ENCODE measurements around the gene THAP5.
A peak's percentile ranks its signal among the peaks of the same experiment; 100 is the strongest.

THAP5 gene

DNA sequence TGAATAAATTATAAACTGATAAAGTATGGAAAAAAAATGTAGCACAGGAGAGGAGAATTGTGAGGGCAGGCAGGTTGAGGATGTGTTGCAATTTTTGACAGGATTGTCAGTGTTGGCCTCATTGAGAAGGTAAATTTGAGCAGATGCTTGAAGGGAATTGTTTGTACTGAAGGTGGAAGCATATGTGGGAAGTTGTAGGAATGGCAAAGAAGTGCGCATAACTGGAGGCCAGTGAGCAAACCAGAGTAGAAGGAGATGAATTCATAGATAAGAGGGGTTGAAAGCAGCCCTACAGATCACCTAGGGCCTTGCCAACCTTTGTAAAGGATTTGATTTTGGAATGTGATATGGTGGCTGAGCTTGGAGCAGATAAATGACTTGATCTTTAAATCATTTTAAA lies 6.6 kb upstream of the THAP5 start:
- peaks cover 71% of the 10 kb centered on the region for H3K36me3 ChIP-seq (ENCODE audit: insufficient read depth, low read length)
- TF ChIP-seq CTCF (IDR thresholded peaks at IDR 0.05; ENCODE audit: low read length) = no peak
- TF ChIP-seq EZH2 (IDR thresholded peaks at IDR 0.05; ENCODE audit: borderline replicate concordance, low read length) = no peak
- no peak overlapping the region for H3K4me3 ChIP-seq (ENCODE audit: low read depth, low read length, poor library complexity, severe bottlenecking)

DNA sequence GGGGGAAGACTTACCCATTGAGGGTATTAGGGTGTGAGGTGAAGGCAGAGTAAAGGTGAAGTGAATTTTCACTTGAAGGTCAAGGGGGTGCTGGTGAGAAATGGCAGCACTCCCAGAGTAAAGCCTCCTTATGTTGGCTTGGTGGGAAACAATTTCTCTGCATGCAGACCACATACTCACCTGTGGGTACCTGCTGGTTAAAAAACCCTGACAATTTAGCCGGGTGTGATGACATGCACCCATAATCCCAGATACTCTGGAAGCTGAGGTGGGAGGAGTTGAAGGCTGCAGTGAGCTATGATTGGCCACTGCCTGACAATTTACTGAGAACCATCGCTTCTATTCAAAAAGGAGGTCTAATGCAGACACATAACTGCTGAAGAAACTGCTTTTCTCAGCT lies 5.7 kb upstream of the THAP5 start:
- H3K36me3 ChIP-seq (ENCODE audit: insufficient read depth, low read length) = peaks cover 71% of the 10 kb centered on the region
- H3K9ac ChIP-seq (ENCODE audit: low read length) = no peak overlapping the region
- no peak overlapping the region for H2AFZ ChIP-seq (ENCODE audit: low read length)
- no peaks in the 10 kb centered on the region for H4K20me1 ChIP-seq (ENCODE audit: insufficient read depth, low read length)
- H3K9me2 ChIP-seq (ENCODE audit: low read depth, low read length) = no peaks in the 10 kb centered on the region
- TF ChIP-seq EZH2 (IDR thresholded peaks at IDR 0.05; ENCODE audit: borderline replicate concordance, low read length) (no peak), CTCF (IDR thresholded peaks at IDR 0.05; ENCODE audit: low read length) (no peak)
- H3F3A ChIP-seq (ENCODE audit: insufficient read depth, low read length) = no peaks in the 10 kb centered on the region
- peaks cover 26% of the 10 kb centered on the region for H3K79me2 ChIP-seq (ENCODE audit: insufficient read depth, low read length)
- H3K27ac ChIP-seq (ENCODE audit: low read depth, low read length, poor library complexity, severe bottlenecking) = no peak overlapping the region
- peaks cover 12% of the 10 kb centered on the region; the same call in 1 of the 2 replicates for H3K9me3 ChIP-seq (ENCODE audit: low read length)
- no peak overlapping the region for H3K4me3 ChIP-seq (ENCODE audit: low read depth, low read length, poor library complexity, severe bottlenecking)
- no peak overlapping the region for H3K4me2 ChIP-seq (ENCODE audit: low read length)
- peaks cover 21% of the 10 kb centered on the region for H3K4me1 ChIP-seq (ENCODE audit: insufficient read depth, low read length, severe bottlenecking)
- no peaks in the 10 kb centered on the region for H3K27me3 ChIP-seq (ENCODE audit: insufficient read depth, low read length)

More for the DNA sequence above, 6.6 kb upstream of the THAP5 start:
- Histone ChIP-seq H3K27me3 (ENCODE audit: insufficient read depth, low read length) (no peaks in the 10 kb centered on the region), H3F3A (ENCODE audit: insufficient read depth, low read length) (no peaks in the 10 kb centered on the region), H2AFZ (ENCODE audit: low read length) (no peak overlapping the region), H3K79me2 (ENCODE audit: insufficient read depth, low read length) (peaks cover 17% of the 10 kb centered on the region), H3K9me2 (ENCODE audit: low read depth, low read length) (no peaks in the 10 kb centered on the region), H3K27ac (ENCODE audit: low read depth, low read length, poor library complexity, severe bottlenecking) (no peak overlapping the region), H3K9me3 (ENCODE audit: low read length) (peaks cover 18% of the 10 kb centered on the region; the same call in 1 of the 2 replicates), H3K4me2 (ENCODE audit: low read length) (no peak overlapping the region), H4K20me1 (ENCODE audit: insufficient read depth, low read length) (no peaks in the 10 kb centered on the region), H3K4me1 (ENCODE audit: insufficient read depth, low read length, severe bottlenecking) (peaks cover 15% of the 10 kb centered on the region), H3K9ac (ENCODE audit: low read length) (no peak overlapping the region)

DNA sequence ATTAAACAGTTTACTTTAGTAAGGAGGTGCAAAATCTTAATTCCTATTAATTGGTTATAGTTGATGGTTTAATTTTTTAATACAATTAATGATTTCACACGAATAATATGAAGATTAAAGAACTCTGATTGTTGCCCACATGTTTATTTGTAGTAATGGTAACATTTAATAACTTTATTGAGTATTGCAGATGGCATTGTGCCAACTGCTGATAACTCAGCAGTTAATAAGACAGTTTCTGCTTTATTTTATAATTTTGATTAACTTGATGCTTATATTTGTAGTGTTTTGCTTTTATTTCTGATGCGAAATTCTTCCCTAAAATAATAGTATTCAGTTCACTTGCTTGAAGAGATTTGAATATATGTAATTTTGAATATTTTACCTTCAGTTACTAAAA lies 3.0 kb upstream of the THAP5 start:
- H3K79me2 ChIP-seq (ENCODE audit: insufficient read depth, low read length) = peaks cover 41% of the 10 kb centered on the region
- no peaks in the 10 kb centered on the region for H3K27me3 ChIP-seq (ENCODE audit: insufficient read depth, low read length)
- no peak overlapping the region for H3K27ac ChIP-seq (ENCODE audit: low read depth, low read length, poor library complexity, severe bottlenecking)
- H3K9me3 ChIP-seq (ENCODE audit: low read length) = no peaks in the 10 kb centered on the region
- H3K9me2 ChIP-seq (ENCODE audit: low read depth, low read length) = no peaks in the 10 kb centered on the region
- no peak overlapping the region for H2AFZ ChIP-seq (ENCODE audit: low read length)
- no peak overlapping the region for H3K4me2 ChIP-seq (ENCODE audit: low read length)
- no peaks in the 10 kb centered on the region for H3F3A ChIP-seq (ENCODE audit: insufficient read depth, low read length)
- no peak overlapping the region for H3K9ac ChIP-seq (ENCODE audit: low read length)
- peaks cover 60% of the 10 kb centered on the region for H3K36me3 ChIP-seq (ENCODE audit: insufficient read depth, low read length)
- H3K4me3 ChIP-seq (ENCODE audit: low read depth, low read length, poor library complexity, severe bottlenecking) = no peak overlapping the region
- peaks cover 38% of the 10 kb centered on the region for H3K4me1 ChIP-seq (ENCODE audit: insufficient read depth, low read length, severe bottlenecking)
- TF ChIP-seq EZH2 (IDR thresholded peaks at IDR 0.05; ENCODE audit: borderline replicate concordance, low read length) = no peak
- H4K20me1 ChIP-seq (ENCODE audit: insufficient read depth, low read length) = no peaks in the 10 kb centered on the region

DNA sequence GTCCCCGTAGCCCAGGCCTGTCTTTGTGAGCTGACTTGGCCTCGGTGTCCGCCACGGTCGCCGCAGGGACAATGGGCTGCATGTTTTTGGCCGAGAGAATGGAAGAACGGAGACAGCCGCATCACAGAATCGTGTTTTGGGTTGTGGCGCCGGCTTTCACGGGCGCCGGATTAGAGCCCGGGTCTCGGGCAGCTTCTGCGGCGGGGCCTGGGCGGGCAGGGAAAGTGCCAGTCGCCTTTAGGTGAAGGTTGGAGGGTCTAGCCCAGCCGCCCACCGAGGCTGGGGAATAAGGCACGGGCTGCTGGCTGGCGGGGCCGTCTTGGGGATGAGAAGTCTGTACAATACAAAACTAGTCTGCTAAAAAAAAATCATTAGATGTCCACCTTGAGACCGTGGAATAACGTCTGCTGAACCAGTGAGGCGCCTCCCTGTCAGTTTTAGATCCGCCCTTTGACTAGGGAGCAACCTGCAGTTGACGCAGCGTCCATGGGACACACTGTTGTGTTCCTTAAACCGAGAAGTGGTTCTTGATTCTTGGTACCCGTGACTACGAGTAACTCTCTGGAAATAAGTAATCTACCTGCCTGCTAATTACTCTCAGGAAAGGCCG lies 745 bp upstream of the THAP5 start:
- Histone ChIP-seq H3K9ac (ENCODE audit: low read length) (peak overlapping the region; percentile 85), H2AFZ (ENCODE audit: low read length) (no peak overlapping the region), H3K4me2 (ENCODE audit: low read length) (peak overlapping the region; percentile 96), H3K27ac (ENCODE audit: low read depth, low read length, poor library complexity, severe bottlenecking) (peak overlapping the region; percentile 71), H4K20me1 (ENCODE audit: insufficient read depth, low read length) (no peaks in the 10 kb centered on the region), H3K4me3 (ENCODE audit: low read depth, low read length, poor library complexity, severe bottlenecking) (peak overlapping the region; percentile 75), H3K36me3 (ENCODE audit: insufficient read depth, low read length) (peaks cover 68% of the 10 kb centered on the region), H3K9me2 (ENCODE audit: low read depth, low read length) (no peaks in the 10 kb centered on the region), H3K4me1 (ENCODE audit: insufficient read depth, low read length, severe bottlenecking) (peaks cover 48% of the 10 kb centered on the region), H3K9me3 (ENCODE audit: low read length) (no peaks in the 10 kb centered on the region), H3F3A (ENCODE audit: insufficient read depth, low read length) (no peaks in the 10 kb centered on the region), H3K79me2 (ENCODE audit: insufficient read depth, low read length) (peaks cover 62% of the 10 kb centered on the region), H3K27me3 (ENCODE audit: insufficient read depth, low read length) (no peaks in the 10 kb centered on the region)
- TF ChIP-seq EZH2 (IDR thresholded peaks at IDR 0.05; ENCODE audit: borderline replicate concordance, low read length) (no peak), CTCF (IDR thresholded peaks at IDR 0.05; ENCODE audit: low read length) (no peak)
